Dermis blood vessel endothelial cell (primary cell): ENCODE data around the gene RNF182. TPM values are rescaled to one million over a fixed set of nuclear protein-coding genes. Genes with fewer than 3 reads are reported as not detected.
A peak's percentile ranks its signal among the peaks of the same experiment; 100 is the strongest.
"Not testable (repeated sequence)": the region's sequence is repeated elsewhere in the genome, so short reads cannot be mapped to it uniquely, and the experiment has no call there.

Source experiments
- DNase-seq: peaks from one replicate; pipeline ENCODE4 v3.0.0; 2010
- total RNA-seq: library from RNA; depleted of rRNA; stranded (reverse); fragments of >200 nt; gene quantifications from 2 replicates; pipeline ENCODE4 v1.2.3, GENCODE V29; 2014

The RNF182 gene
- total RNA-seq, 1 donor from 2014 or later, result 0.85 TPM

- no peak for DNase-seq
These were observed 46.6 kb downstream of the RNF182 start for GRCh38 chr6:13971303-13971702.

DNA sequence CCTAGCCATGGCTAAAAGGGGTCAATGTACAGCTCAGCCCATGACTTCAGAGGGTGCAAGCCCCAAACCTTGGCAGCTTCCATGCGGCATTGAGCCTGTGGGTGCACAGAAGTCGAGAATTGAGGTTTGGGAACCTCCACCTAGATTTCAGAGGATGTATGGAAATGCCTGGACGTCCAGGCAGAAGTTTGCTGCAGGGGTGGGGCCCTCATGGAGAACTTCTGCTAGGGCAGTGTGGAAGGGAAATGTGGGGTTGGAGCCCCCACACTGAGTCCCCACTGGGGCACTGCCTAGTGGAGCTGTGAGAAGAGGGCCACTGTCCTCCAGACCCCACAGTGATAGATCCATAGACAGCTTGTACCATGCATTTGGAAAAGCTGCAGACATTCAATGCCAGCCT, 47.9 kb downstream of the RNF182 start:
- not testable (repeated sequence) for DNase-seq

DNA sequence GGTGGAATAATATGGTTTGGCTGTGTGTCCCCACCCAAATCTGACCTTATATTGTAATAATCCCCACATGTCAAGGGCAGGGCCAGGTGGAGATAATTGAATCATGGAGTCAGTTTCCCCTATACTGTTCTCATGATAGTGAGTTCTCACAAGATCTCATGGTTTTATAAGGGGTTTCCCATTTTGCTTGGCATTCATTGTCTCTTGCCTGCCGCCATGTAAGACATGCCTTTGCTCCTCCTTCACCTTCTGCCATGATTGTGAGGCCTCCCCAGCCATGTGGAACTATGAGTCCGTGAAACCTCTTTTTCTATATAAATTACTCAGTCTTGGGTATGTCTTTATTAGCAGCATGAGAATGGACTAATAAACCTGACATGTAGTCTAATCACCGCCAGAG, 48.7 kb downstream of the RNF182 start:
- DNase-seq, result not testable (repeated sequence)

GRCh38 chr6:13978102-13978640, 53.4 kb downstream of the RNF182 start:
- DNase-seq, result no peak

GRCh38 chr6:13978787-13979186, 54.0 kb downstream of the RNF182 start:
- no peak for DNase-seq

DNA sequence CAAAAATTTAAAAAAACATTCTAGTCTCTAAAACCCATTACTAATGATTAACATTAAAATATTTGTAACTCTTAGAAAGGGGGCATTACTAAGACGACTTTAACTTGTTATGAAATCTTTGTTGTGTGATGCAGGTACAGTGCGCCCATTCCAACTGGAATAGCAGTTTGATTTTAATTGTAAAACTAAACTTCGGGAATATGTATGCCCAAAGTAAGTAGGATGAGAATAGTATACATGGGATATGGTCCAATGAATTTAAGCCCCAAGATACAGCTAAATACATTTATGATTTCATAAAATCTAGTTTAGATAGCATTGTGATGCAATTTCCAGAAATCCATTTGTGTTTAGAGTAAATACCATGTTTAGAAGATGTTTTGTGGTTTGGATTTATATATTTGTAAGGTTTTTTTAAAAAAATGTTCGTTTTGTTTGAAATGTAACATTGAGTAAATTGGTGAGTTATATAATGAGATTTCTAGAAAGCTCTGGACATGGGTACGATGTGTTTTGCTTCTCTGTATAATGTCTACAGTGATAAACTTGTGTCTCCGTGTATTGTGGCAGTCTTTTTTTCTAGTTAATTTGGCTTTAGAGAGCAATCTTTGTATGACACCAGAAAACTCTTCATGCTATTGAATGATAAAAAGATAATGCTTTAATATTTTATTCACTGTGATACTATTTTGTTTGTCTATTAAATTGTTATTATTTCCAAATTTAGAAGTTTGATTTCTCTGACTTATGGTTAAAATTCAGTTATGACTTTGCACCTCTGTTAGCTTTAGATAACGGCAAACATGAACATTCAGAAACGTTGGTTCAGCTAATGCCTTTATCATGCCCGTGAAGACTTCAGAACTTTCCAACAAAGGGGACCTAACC, 54.8 kb downstream of the RNF182 start:
- DNase-seq, result no peak

GRCh38 chr6:13980534-13980933, 55.8 kb downstream of the RNF182 start:
- no peak for DNase-seq

DNA sequence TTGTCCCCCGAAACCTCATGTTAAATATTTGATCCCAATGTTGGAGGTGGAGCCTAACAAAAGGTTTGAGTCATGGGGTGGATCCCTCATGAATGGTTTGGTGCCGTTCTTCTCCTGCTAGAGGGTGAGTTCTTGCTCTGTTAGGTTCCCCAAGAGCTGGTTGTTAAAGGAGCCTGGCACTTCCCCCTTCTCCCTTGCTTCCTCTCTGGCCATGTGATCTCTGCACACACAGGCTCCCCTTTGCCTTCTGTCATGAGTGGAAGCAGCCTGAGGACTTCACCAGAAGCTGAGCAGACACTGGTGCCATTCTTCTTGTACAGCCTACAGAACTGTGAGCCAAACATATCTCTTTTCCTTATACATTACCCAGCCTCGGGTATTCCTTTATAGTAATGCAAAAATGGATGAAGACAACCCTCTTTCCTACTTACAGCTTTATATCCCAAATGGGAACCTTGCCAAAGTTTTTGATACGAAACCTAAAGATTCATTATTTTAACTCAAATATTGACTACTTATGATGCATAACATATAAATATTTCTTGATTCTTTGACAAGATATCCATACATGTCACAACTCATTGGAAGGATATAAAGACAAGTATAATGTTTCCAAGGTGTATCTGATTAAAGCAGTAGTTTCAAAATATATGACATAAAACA, 61.0 kb downstream of the RNF182 start:
- DNase-seq, result no peak

DNA sequence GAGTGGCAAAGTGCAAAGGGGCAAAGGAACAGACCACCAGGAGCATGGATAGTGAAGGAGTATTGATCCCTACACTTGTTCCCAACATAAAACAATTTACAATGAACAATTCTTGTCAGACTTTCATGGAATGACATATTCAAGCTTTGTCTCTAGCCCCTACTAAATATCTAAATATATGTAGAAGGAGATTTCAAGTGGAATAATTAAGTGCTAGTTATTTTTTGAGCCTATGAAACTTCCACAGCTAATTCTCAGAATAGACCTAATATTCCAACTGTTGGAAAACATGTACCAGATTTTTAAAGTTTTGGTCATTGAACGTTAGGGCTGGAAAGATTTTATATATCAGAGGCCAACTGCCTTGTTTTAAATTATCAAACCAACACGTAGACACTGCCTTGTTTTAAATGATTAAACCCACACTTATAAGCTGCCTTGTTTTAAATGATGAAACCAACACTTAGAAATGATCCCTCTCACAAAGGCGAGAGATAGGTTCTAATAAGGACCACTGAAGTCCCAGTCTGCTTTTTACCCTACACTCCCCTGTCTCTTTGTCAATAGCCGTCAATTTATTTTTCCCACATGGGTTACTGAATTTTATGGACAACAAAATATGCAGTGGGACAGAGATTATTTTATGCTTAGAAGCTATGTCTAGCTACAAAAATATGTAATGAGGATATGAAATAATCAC, 62.1 kb downstream of the RNF182 start:
- no peak for DNase-seq

DNA sequence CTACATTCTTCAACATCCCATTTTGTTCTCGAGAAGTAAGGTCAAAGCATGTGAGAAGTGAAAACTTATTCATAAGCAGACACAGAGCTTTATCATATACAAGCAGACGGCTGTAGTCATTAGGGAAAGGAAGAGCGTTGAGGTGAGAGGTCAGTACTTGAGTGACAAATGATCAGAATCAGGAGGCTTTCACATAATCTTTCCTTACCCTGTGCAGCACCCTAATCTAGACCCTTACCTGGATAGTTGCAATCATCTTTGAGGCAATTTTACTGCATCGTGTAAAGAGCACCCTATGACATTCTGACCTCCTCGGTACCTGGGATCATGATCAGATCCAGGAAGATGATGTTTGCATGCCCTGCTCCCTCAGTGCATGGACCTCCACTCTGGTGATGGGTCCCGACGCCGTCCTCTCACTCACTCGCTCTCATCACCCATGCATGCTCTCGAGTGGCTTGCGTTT, 62.7 kb downstream of the RNF182 start:
- no peak for DNase-seq

DNA sequence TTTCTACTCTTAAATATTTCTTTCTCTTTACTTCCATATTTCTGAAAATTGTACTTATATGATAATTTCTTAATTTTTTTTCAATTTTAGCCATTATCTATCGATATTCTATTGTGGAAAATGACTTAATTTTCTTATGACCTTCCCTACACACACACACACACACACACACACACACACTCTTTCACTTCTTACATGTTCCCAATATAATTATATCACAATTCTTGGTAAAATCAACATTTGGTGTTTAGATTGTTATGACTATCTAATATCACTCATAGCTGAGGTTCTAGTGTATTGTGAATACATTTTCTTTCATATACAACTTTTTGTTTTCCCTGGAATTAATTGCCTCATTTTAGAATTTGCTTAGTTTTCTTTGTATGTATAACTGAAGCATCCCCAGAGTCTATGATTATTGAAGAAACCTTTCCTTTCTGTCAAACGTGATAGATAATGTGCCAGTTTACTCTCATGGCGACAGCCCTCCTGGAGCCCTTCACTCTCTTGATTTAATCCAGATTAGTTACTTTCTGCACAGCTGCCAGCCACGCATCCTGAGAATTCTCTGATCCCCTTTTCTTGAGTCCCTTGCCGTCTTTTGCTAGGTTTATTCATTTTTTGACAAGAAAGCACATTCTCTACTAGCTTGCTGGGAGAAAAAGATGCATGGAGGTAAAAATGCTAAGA, 63.4 kb downstream of the RNF182 start:
- no peak for DNase-seq

DNA sequence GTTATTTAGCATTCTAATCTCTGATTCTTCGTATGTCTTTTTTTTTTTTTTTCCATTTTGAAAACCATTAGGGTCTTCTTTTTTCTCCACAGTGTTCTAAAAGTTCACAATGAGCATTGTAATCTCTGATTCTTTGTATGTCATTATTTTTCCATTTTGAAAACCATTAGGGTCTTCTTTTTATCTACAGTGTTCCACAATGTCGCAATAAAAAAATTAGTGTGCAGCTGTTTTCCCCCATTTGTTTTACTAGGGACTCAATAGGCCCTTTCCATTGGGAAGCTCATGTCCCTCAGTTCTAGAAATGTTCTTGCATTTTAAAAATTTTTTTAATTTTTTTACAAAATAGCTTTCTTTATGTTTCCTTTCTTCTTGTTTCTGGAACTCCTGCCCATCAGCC, 64.2 kb downstream of the RNF182 start:
- DNase-seq, result no peak

DNA sequence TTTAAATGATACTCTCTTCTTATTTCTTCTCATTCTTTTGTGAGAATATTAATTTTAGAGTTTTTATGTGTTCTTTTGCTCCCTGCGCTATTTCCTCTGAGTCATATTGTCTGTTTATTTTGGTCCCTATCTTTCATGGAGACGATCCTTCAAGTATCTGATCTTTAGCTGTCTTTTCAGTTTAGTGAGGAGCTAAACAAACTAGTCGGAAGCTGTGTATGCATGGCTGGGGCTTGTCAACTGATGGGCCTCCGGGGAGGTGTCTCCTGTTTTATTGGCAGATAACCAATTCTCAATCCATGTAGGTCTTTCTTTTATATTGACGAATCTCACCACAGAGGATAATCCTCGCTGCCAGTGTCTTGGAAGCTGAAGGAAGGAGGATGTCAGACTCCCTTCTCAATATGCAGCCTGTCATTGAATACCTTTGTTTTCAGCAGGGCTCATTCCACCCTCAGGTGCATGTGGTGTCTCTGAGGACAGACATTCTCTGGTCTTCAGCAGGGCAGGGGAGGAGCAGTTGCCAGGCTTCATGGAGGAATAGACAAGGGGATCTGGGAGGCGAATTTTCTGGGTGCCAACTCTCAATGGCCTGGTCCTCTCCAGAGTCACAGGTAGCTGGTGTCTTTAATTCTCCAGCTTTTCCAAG, 64.9 kb downstream of the RNF182 start:
- no peak for DNase-seq

GRCh38 chr6:13990796-13991195, 66.0 kb downstream of the RNF182 start:
- no peak for DNase-seq

GRCh38 chr6:13991393-13991792, 66.6 kb downstream of the RNF182 start:
- no peak for DNase-seq

DNA sequence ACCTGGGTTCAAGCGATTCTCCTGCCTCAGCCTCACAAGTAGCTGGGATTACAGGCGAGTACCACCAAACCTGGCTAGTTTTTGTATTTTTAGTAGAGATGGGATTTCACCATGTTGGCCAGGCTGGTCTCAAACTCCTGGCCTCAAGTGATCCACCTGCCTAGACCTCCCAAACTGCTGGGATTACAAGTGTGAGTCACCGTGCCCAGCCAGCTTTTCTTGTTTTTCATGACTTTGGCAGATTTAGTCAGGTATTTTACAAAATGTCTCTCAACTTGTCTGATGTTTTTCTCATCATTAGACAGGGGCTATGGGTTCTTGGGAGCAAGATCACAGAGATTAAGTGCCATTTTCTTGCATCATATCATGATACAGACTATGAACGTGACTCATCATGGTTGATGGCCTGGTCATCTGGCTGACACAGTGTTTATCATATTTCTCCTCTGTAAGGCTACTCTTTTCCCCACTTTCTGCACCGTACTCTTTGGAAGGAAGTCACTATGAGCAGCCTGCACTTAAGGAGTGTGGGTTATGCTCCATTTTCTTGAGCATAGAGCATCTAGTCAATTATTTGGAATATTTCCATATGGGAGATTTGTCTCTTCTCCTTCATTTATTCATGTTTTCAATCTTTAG, 67.8 kb downstream of the RNF182 start:
- no peak for DNase-seq

- no peak for DNase-seq
These were observed 68.7 kb downstream of the RNF182 start for GRCh38 chr6:13993416-13993815.

DNA sequence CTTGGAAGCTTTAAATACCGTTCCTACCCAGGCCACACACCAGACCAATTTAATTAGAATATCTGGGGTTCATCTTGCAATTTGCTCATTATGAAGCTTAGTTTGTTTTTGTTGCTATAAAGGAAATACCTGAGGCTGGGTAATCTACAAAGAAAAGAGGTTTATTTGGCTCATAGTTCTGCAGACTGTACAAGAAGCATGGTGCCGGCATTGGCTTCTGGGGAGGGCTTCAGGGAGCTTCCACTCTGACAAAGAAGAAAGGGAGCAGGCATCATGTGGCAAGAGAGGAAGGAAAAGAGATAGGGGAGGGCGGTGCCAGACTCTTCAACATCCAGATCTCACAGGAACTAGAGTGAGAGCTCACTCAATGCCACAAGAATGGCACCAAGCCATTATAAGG, 73.6 kb downstream of the RNF182 start:
- DNase-seq, result no peak

DNA sequence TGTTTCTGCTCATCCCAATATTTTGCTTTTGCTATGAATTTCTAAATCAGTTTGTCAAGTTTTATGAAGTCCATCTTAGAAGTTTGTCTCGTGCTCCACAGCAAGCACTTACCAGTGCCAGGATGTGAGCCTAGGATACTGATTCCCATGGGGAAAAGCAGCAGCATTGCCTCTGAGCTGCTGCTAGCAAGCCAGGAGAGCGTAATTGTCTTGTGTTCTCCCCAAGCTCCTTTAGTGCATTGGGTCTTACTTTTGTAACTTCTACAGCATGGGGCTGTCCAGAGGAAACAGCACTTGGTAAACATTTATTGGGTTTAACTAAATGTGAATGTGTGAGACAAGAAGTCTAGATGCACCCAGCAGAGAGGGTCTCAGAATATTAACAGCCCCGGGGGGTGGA, 76.1 kb downstream of the RNF182 start:
- DNase-seq, result no peak

DNA sequence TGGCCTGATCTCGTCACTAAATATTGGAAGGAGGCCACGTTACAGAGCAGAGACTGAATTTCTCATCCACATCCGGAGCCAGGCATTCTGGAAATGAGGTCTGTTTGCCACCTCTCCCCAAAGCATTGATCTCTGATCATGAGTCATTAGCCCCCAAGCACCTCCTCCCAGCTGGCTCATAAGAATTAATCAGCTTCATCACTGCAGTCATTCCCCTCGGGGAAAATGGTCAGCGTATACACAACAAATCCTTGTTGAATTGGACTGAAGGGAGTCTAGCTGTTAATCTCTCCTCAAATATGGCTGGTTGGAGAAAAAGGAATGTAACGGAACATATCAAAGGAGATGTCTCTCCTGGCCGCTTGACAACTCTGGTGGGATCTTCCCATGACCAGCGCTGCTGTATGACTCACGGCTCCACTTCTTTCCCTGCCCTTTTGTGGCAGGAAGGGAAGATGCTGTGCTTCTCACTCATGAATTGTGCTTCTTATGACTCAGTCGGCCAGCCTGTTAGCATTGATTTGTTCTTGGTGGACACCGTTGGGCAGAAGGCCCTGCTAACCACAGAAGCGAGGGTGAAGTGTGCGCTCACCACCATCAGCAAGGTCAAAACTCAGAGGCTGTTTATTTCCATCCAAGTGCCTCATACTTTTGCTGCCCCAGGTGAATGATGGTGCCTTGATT, 76.7 kb downstream of the RNF182 start:
- DNase-seq, result peak; percentile 80
